LNCAP (cell line): ENCODE data around the gene OR7A10.

Experiments used
- CTCF ChIP-seq: fragments of 450-650 bp; IDR thresholded peaks from 2 replicates; pipeline ENCODE4 v1.5.1; 2017; ENCODE audit warnings: mild to moderate bottlenecking

The OR7A10 gene

GRCh38 chr19:14817052-14817451, 31.7 kb downstream of the OR7A10 start:
- no peak for TF ChIP-seq CTCF

- TF ChIP-seq CTCF: no peak
Observed at GRCh38 chr19:14814982-14815652, 33.6 kb downstream of the OR7A10 start.

- TF ChIP-seq CTCF: no peak
Observed at GRCh38 chr19:14809272-14810057, 39.3 kb downstream of the OR7A10 start.

- no peak for TF ChIP-seq CTCF
Observed at GRCh38 chr19:14804765-14805164, 44.0 kb downstream of the OR7A10 start.

- no peak for TF ChIP-seq CTCF
Observed at GRCh38 chr19:14798760-14799159, 50.0 kb downstream of the OR7A10 start.

- no peak for TF ChIP-seq CTCF
Observed at GRCh38 chr19:14796021-14796420, 52.7 kb downstream of the OR7A10 start.

GRCh38 chr19:14795078-14795721, 53.5 kb downstream of the OR7A10 start:
- no peak for TF ChIP-seq CTCF
